ENCODE results near the gene CAMK1D.

CAMK1D gene

DNA sequence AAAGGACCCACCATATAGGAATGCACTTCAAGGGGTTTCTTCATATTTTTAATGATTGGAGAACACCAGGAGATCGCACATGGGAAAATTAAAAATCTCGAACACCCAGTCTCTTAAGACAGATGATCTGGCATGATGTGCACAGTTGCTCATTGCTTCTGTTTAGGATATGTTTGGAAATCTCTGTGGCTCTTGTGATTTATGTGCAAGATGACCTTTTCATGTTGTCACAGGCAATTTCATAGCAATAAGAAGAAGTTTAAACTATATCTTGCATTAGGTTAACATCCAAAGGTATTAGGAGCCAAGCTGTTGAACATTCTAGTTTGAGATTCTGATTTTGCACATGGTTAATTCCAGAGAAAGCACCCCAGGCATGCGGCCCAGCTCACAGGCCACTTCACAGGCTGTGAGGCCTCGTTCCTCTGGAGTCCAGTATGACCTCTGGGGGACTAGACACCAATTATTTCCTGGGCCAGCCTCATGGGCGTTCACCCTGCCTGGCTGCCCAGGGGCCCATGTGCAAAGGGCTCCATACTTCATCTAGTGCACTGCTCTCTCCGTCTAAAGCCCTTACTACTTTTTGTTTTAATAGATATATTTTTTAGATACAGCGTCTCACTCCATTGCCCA, 28.4 kb downstream of the CAMK1D start:
- no peak for DNase-seq

DNA sequence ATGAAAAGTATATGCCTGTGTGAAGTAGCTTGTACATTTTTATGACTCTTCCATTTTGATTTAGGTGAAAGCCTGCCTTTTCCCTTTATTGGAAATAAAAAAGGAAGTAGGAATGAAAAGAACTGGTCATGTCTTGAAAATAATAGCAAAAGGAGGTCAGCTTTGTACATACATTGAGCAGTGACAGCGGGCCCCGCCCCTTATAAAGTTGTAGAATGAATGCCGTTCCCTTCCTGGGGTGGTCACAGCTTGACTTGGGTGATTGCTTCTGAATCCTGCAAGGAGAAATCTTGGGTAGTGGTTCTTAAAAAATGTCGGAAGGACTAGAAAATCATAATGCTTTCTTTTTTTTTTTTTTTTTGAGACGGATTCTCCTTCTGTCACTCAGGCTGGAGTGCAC, 31.7 kb downstream of the CAMK1D start:
- DNase-seq, result no peak

DNA sequence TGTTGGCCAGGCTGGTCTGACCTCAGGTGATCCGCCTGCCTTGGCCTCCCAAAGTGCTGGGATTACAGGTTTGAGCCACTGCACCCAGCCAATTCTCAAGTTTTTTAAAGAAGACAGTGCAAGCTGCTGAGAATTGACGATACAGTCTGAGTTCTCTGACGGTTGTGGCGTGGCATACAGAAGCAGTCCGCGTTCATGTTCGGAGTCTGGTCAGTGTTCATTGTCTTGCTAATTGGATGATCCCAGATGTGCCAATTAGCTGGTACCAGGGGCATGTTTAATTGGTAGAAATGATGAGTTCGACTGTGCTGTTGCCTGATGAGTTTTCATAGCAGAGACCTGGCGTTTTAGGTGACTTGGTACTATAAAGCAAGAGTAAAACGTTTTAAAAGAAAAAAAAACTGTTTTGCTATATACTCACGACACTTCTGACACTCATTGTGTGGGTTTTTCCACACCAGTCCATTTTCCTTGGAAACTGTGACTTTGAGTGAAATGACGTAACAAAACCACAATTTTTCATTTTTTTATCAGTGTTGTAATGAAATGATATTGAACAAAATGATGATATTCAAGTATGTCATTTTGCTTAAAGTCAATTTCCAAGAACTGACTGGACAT, 32.3 kb downstream of the CAMK1D start:
- no peak for DNase-seq

DNA sequence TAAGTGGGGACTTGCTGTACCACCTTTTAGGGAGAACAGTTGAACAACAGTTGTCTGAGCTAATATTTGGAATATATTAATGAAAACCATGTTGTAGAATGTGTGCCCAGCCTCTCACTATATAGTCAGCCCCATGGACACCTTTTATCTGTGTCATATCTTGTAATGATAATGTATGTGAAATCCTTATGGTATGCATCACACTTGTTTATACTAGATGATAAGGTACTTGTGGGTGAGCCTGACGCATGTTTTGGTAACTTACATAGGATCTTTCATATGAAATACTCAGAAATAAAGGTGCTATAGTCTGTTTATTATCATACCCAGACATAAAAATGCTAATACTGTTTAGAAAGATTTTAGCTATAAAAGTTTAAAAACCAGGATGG, 32.8 kb downstream of the CAMK1D start:
- DNase-seq, result no peak

DNA sequence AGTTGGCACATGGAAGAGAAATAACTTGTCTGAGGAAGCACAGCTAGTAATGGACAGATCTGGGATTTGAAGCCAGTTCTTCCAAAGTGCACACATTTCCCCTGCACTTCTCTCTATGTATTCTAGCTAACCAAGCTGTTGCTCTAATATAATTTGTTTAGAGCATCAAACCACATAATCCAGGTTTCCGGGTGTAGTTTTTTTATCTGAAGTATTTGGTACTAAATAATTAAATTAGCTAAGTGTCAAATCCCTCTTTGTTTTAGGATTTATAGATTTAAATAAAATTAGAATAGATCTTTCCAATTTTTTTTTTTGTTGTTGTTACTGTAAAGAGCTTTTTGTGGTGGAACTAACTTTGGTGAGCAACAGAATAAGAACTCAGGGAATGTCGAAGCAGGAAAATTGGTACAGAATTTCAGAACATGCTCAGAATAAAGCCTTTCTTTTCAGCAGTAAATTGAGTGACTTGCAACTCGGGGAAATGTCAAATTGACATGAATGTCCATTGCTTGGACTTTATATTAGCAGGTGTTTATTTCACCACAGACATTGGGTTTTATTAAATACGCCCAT, 33.7 kb downstream of the CAMK1D start:
- no peak for DNase-seq

DNA sequence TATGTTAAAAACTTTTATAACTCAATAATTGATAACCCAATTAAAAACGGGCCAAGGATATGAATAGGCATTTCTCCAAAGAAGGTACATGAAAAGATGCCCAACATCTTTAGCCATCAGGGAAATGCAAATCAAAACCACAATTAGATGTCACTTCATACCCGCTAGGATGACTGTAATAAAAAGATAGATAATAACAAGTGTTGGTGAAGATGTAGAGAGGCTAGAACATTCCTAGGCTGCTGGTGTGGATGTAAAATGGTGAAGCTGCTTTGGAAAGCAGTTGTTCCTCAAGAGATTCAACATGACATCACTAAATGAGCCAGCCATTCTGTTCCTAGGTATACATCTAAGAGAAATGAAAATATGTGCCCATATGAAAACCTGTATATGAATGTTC, 35.6 kb downstream of the CAMK1D start:
- no peak for DNase-seq

DNA sequence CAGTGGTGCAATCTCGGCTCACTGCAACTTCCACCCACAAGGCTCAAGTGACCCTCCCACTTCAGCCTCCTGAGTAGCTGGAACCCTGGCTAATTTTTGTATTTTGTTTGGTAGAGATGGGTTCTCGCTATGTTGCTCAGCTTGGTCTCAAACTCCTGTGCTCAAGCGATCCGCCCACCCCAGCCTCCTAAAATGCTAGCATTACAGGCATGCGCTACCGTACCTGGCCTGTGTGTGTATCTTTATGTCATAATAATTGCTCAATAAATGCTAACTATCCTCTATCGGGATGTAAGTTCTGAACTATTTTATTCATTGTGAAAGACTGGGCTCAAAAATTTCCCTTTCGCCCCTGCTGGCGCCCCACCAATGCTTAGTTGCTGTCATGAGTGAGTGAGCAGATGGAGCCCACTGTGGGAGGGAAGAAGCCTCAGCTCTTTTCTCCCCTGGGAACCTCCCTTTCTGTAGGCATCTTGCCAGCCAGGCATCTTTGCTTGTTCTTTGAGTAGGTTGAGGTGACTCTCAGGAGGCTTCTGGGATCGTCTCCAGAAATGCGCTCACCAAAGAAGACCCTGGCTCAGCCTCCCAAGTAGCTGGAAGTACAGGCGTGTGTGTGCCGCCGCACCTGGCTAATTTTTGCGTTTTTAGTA, 38.3 kb downstream of the CAMK1D start:
- DNase-seq, result no peak

DNA sequence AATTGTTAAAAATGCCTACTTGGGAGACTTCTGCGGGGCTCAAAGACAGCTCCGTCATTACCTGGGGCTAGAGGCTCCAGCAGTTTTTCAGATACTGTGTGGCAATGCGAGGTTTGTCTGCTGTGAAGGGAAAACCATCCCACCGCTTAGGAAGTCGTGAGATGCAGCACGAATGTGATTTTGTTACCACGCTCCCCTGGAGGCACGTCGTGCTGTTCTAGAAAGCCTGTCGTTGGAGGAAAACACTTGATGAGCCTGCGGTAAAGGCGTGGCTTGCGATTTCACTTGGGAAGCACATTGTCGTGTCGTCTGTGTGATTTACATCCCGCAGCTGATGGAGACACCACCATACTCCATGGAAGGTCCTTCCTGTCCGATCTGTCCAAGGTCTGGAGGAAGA, 39.3 kb downstream of the CAMK1D start:
- DNase-seq, result no peak

DNA sequence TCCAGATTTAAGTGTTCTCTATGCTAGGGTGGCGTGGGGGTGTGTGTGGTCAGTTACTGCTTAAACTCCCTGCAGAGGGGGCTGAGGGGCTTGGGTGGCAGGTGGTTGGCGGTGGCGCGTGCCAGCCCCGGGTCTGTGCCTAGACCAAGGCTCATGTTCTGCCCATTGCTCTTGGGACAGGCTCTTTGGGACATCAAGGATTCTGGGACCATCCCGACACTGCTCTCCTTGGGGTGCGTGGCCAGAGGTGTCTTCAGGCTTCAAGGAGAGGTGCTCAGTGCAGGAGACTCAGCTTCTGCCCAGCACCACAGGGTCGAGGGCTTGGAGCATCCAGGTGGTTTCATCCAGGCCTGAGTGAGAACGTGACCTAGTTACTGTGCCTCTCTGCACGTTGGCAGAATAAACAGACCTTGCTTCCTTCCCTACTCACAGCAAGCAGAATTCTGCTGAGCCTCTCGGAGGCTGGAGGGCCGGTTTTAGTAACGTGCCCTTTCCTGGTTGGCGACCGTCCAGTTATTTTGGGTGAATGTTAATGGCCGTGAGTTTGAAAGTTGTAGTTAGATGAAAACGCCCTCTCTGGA, 39.9 kb downstream of the CAMK1D start:
- no peak for DNase-seq

DNA sequence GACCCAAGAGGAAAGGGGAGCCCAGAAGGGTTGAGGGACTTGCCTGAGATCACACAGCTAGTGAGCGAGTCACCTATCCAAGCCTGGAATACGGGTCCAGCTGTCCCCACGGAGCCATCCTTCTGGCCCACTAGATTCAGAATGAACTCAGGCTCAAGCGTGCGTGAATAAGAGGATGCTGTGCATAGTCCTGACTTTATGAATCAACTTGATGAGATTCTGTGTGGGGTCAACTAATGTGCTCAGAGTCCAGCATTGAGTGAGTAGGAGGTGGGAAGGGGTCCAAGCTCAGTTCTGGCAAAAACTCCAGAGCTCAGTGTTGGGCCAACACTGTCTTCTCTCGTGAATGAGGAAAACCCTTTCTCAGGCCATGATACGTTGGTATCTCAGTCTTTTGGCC, 41.4 kb downstream of the CAMK1D start:
- no peak for DNase-seq

DNA sequence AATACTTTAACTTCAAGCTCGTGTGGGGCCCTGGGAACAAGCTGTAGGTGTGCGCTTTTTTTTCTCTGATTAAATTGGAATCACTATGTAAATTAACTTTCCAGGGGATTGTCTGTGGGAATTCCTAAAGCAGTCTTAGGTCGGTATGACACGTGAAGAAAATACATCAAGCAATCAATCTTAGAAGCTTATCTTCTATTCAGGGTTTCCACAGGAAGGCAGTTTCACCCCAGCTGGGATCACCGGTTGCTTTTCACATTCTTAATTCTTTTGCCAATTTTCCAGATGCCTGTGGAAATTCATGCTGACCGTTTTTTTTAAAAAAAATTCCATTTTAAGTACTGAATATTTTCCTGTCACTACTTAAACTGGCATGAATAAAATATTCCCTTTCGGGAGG, 41.9 kb downstream of the CAMK1D start:
- no peak for DNase-seq

DNA sequence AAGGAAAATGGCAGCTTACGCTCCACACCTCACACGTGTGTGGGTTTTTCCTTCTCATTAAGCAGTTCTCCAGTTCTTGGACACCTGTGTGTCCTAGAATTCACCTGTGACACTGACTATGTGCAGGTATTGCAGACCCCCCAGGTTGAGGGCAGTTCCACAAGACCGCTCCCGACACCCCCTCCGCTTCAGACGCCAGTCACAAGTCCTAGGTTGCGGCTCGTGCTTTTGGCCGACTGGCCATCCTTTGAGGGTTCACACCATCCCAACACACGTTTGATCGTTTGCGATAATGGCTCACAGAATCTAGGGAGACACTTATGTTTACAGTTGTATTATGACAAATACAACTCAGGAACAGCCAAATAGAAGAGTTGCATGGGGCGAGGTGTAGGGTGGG, 44.5 kb downstream of the CAMK1D start:
- no peak for DNase-seq

DNA sequence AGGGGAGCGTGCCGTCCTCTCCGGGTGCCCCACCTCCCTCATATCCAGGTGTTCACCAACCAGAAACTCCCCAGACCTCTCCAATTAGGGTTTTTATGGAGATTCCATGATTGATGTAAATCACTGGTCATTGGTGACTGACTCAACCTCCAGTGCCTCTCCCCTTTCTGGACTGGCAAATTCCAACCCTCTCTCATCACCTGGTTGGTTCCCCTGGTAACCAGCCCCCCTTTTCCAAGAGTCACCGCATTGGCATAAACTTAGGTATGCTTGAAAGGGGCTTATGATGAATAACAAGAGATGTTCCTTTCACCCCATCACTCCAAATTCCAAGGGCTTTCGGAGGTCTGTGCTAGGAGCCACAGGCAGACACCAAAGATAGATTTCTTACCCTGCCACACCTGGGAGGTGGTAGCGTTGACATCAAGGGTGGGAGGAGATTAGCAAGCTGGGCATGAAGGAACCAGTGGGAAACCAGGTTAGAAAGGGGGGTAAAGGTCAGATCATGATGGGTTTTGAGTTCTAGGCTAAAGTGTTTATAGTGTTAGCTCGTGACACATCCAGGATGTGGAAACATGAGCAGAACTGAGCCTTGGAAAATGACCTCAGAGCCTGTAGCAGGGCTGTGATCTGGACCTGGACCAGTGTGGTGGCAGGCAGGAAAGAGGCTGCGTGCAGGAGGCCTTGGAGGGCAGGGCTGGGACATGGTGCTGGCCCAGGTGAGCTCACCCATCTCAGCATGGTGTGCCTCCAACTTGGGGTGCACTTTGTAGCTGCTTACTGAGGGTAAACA, 45.1 kb downstream of the CAMK1D start:
- DNase-seq, result no peak

DNA sequence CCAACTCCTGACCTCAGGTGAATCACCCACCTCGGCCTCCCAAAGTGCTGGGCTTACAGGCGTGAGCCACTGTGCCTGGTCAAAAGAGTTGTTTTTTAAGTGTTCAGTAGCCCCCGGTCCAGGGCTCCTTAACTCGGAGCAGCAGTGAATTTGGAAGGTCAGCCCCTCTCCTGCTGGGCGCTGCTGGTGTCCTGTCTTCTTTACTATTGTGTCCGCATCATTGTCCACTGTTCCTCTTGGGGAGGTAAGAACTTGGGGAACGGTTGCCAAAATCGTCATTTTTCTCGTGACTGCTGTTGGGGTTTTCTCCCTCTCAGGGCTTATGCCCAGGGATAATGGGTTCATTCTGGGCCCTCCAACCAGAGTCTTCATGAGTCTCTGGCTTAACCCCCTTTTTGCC, 46.7 kb downstream of the CAMK1D start:
- no peak for DNase-seq

DNA sequence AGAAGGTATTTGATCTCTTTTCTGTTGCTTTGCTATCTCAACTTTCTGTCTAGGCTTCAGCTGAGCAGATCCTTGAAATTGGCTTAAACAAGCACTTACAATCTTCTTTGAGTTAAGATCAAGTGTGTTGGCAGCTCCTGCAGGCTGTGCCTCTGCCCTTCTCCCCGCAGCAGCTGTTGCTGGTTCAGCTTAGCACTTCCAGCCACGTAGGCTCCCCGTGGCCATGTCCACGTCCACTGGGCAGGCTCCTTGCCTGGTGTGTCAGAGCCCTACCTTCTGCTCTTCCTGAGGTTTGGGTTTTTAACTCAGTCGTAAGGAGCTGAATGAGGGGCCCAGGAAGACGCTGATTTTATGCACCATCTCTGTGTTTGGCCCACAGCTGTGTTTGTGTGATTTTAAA, 47.2 kb downstream of the CAMK1D start:
- DNase-seq, result no peak

DNA sequence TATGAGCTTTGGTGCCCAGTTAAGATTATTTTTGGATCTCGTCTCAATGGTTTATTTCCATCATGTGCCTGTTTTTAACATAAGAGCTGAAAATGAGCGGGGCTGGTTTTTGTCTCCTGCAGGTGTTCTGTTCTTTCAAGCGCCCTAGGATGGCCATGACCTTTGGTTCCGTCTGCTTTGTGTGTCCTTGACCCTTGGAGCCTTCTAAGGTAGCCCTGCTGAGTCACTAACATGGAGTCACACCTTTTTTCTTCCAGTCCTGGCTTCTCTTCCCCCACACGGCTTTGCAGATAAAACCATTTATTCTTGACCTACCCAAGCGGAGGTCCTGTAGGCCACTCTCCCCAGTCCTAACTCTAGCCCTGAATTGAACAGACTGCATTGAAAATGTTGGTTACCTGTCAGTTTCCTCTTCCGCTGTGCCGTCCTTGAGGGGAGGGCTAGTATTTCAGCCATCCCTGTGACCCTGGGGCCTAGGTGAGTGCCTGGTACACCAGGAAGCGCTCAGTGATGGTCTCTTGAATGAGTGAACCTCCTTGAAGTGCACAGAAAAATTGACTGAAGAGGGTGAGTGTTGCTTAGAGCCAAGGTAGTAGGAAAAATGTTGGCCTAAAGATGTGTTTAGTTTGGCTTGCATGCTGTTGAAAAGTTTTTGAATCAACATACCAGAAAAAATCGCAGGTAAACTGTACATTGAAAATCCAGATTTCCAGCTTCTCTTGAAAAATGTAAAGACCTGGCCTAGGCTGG, 48.0 kb downstream of the CAMK1D start:
- DNase-seq, result no peak

DNA sequence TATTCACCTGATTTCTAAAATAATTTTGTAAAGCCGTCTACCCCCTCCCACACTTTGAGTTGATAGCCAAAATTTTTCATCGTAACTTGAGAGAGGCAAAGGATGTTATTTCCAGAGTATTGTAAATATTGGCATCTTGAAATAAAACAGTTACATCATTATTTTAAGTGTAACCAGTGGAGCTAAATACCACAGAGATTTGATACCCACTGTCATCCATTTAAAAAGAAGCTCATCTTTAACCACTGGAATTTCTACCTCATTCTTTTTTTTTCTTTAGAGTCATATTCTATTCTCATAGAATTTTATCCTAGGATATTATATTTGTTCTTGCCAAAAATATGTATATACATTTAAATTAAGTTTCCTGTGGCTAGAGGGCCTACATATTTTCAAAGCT, 48.6 kb downstream of the CAMK1D start:
- DNase-seq, result no peak

DNA sequence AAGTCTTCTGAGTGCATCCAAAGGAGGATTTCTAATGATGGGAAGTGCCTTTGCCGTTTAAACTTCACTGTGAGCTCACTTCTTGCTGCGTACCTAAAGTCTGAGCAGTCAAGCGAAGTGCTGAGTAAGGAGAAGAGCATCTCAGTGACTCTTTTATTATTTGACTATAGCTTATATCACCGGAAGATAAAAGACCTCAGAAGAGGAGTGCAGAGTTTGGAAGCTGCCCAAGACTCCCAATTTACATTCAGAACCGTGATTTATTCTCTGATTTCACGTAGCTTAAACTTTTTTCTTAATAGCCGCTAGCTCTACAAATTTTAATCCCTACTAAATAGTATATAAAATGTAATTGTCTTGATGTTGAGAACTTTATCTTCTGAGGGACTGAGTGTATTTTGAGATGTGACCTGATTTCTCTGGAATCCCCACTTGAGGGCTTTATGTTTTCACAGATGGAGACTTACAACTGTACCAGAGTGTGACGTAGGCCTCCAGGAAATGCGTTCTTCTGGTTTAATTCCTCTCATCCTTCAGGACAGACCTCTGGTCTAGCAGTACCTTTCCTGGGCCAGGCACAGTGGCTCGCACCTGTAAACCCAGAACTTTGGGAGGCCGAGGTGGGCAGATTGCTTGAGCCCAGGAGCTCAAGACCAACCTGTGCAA, 51.1 kb downstream of the CAMK1D start:
- DNase-seq, result no peak

DNA sequence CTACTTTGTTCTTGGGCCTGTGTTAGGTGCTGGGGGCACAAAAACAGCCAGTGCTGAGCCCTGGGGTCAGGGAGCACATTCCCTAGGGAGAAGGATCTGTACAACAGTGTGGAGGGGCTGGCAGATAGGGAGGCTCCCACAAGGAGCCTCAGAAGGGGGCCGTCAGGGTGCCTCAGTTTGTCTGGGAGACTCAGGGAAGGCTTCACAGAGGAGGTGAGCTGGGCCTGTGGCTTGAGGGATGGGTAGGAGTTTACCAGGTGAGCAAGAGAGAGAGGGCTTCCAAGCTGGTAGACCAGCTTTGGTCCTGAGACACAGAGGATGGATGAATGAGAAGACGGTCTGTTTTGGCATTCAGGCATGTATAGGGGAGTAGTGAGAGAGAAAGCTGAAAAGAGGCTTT, 52.1 kb downstream of the CAMK1D start:
- no peak for DNase-seq

DNA sequence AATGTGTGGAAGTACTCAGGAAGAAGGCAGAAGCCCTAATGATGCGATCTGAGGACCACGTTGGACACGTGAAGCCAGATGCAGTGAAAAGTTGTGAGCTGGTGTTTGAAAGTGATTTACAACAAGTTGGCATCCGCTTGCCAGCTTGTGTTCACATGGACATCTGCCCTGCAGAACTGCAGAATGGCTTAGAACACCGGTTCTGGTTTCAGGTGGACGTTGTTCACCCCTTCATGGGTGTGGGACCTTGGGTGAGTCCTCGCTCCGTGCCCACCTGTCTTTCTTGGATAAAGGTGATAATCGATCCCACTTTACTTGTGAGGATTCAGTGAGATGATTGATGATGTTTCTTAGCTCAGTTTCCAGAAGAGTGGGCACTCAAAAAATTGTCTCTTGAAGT, 53.8 kb downstream of the CAMK1D start:
- no peak for DNase-seq

DNA sequence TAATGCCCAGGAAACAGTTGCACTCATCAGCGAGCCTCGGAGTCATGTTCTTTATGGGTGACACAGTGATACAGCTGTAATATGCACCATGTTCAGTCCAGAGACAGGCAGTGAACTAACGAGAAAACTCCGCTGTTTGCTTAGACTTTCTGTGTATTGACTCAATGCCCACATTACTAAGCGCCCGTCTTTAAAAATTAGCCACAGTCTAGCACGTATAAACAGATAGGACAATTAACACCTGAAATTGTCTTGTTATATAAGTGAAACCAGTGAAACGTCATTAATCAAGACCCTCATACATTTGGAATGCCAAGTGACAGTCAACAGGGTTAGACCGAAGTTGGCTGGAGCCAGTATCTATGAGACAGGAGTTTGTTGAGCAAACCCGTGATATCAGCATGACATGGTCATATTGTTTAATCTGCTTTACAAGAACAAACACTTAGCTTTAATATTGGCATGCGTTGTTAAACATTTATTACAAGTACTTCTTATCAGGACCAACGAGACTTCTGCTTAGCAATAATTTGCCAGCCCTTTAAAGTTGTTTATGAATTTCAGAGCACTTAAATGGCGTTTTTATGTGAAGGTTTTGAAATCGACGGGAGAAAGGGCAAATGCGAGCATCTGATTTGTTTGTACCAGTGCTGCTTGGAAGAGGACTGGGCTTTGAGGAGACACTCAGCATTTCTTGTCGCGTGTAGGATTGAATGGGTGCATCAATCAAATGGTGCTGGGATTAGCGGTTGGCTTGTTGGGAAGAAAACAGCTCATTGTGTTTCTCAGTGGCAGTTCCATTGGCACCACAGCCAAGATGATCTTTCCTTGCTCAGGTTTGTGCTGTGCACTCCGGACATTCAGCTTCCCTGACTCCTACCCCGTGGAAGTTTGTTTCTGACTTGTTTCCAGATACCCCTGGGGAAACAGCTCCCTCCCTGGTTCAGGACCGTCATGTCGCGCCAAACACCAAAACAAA, 56.3 kb downstream of the CAMK1D start:
- no peak for DNase-seq

All from COR-L47 (cell line).